Vagina (tissue), 2 donors: ENCODE results near the gene ADAM11. TPM values are rescaled to one million over a fixed set of nuclear protein-coding genes. Genes with fewer than 3 reads are reported as not detected.
A peak's percentile ranks its signal among the peaks of the same experiment; 100 is the strongest.
"Not testable (repeated sequence)": the region's sequence is repeated elsewhere in the genome, so short reads cannot be mapped to it uniquely, and the experiment has no call there.

ENCODE experiments used
- DNase-seq, 2 donors: peaks; one replicate each; pipeline ENCODE4 v3.0.0-alpha.2; 2017; ENCODE audit errors: extremely low spot score in 2 of 2
- H3K27ac ChIP-seq: fragments of 200-600 bp; sonication (generic); one replicate; pipeline ENCODE4 v1.5.1; 2019
- H3K27me3 ChIP-seq: fragments of 200-600 bp; sonication (generic); one replicate; pipeline ENCODE4 v1.5.1; 2019
- H3K36me3 ChIP-seq, 2 donors: fragments of 200-600 bp; sonication (generic); one replicate each; pipeline ENCODE4 v1.5.1; 2017 to 2019
- H3K4me1 ChIP-seq: fragments of 200-600 bp; sonication (generic); one replicate; pipeline ENCODE4 v1.5.1; 2019
- H3K4me3 ChIP-seq, 2 donors: fragments of 200-600 bp; sonication (generic); 1 replicate in 1 of 2; 2 replicates in 1 of 2; pipeline ENCODE4 v1.5.1; 2016 to 2019
- H3K9me3 ChIP-seq: fragments of 200-600 bp; sonication (generic); one replicate; pipeline ENCODE4 v1.5.1; 2019
- POLR2A ChIP-seq, 2 donors: fragments of 450-650 bp; IDR thresholded peaks; one replicate each; pipeline ENCODE4 v1.6.1; 2017; ENCODE audit warnings: antibody characterized with exemption in 2 of 2, mild to moderate bottlenecking in 2 of 2, moderate library complexity in 2 of 2
- POLR2AphosphoS5 ChIP-seq, 2 donors: sonication (generic); formaldehyde crosslinking; IDR thresholded peaks; one replicate each; pipeline ENCODE4 v1.9.0; 2017; ENCODE audit warnings: antibody characterized with exemption in 2 of 2, mild to moderate bottlenecking in 2 of 2, low read depth in 1 of 2; ENCODE audit not compliant: insufficient read depth in 1 of 2
- intact Hi-C: fragments of 100-400 bp; cut with DNase I; formaldehyde crosslinking; loops from one replicate; pipeline ENCODE4 v1.15.1; 2023
- total RNA-seq: library from RNA; depleted of rRNA; stranded (reverse); fragments of >200 nt; gene quantifications from one replicate; pipeline ENCODE4 v1.2.3, GENCODE V29; 2016
- TF ChIP-seq, protein P1 (sequence below), 3 experiments: fragments of 450-650 bp in 2 of 3; fragments of 200-600 bp in 1 of 3; sonication (generic) in 1 of 3; IDR thresholded peaks; one replicate each; pipeline ENCODE4 v1.5.1; 2017 to 2019; ENCODE audit warnings: antibody characterized with exemption in 3 of 3, mild to moderate bottlenecking in 2 of 3, moderate library complexity in 2 of 3

Gene ADAM11
- total RNA-seq, 1 donor from 2014 or later, result 3.7 TPM

DNA sequence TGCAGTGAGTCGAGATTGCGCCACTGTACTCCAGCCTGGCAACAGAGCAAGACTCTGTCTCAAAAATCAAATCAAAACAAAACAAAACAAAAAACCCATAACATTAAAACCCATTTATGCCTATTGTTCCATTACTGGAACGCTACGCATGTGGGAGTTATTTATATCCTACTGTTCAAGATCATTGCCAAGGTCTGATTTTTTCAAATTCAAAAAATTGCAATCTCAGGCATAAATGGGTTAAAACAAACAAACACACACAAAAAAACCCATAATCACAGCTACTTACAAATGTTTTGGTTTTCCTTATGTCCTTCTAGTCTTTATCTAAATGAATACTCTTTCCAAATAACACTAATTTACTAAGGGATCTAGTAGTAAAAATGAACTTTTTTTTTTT lies 53.5 kb downstream of the ADAM11 start:
- Histone ChIP-seq H3K27me3 (no peaks in the 10 kb centered on the region), H3K27ac (peak overlapping the region; percentile 0), H3K4me1 (peaks cover 5% of the 10 kb centered on the region), H3K36me3 (no peaks in the 10 kb centered on the region), H3K4me3 (no peak overlapping the region), H3K9me3 (no peaks in the 10 kb centered on the region)
- no peak for DNase-seq
- TF ChIP-seq POLR2AphosphoS5 (IDR thresholded peaks at IDR 0.05; ENCODE audit: insufficient read depth in 1 of 2, low read depth in 1 of 2) (no peak), POLR2A (IDR thresholded peaks at IDR 0.05) (no peak)
- TF ChIP-seq, protein P1, sequence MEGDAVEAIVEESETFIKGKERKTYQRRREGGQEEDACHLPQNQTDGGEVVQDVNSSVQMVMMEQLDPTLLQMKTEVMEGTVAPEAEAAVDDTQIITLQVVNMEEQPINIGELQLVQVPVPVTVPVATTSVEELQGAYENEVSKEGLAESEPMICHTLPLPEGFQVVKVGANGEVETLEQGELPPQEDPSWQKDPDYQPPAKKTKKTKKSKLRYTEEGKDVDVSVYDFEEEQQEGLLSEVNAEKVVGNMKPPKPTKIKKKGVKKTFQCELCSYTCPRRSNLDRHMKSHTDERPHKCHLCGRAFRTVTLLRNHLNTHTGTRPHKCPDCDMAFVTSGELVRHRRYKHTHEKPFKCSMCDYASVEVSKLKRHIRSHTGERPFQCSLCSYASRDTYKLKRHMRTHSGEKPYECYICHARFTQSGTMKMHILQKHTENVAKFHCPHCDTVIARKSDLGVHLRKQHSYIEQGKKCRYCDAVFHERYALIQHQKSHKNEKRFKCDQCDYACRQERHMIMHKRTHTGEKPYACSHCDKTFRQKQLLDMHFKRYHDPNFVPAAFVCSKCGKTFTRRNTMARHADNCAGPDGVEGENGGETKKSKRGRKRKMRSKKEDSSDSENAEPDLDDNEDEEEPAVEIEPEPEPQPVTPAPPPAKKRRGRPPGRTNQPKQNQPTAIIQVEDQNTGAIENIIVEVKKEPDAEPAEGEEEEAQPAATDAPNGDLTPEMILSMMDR (IDR thresholded peaks at IDR 0.05), result no peak
- intact Hi-C loops, result no loop called here

DNA sequence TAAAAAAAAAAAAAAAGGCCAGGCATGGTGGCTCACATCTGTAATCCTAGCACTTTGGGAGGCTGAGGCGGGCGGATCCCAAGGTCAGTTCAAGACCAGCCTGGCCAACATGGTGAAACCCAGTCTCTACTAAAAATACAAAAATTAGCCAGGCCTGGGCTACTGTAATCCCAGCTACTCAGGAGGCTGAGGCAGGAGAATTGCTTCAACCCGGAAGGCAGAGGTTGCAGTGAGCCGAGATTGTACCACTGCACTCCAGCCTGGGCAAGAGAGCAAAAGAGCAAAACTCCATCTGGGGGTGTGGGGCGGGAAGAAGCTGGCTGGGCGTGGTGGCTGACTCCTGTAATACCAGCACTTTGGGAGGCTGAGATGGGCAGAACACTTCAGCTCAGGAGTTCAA lies 59.7 kb downstream of the ADAM11 start:
- H3K27ac ChIP-seq, H3K27me3 ChIP-seq, H3K36me3 ChIP-seq, DNase-seq, H3K4me1 ChIP-seq, H3K4me3 ChIP-seq, intact Hi-C loops, H3K9me3 ChIP-seq: not testable (repeated sequence)

DNA sequence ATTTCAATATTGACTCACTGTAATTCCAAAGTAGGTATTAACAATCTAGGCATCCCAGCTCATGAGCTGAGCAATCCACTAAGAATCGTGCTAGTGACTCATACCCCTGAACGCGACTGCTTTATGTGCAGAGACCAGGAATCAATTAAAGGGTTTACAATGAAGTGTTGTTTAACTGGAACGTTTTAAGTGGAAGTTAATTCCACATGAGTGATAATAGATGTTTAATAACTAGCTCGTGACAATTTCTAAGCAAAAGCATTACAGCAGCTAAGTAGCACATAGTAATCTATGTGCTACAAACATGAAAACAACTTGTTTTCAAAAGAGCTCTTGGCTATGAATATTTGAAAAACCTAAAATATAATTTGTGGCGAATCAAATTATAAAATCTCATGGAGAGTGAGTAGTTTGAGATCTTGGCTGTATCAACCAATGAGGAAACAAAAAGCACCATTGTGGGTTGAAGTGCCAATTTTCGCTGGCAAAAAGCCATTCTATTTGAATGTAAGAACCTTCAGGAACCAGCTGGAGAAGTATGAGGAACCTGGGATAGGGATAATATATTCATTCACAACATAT lies 61.9 kb downstream of the ADAM11 start:
- H3K9me3 ChIP-seq, result no peaks in the 10 kb centered on the region
- H3K36me3 ChIP-seq, result no peaks in the 10 kb centered on the region
- intact Hi-C loops, result no loop called here
- no peaks in the 10 kb centered on the region for H3K27me3 ChIP-seq
- peak overlapping the region; percentile 44 for H3K27ac ChIP-seq
- DNase-seq, result no peak
- TF ChIP-seq POLR2A (IDR thresholded peaks at IDR 0.05), result no peak
- peak in 1 of 2 donors; percentile 43 for TF ChIP-seq POLR2AphosphoS5 (IDR thresholded peaks at IDR 0.05; ENCODE audit: insufficient read depth in 1 of 2, low read depth in 1 of 2)
- peaks cover 4% of the 10 kb centered on the region for H3K4me1 ChIP-seq
- no peak overlapping the region for H3K4me3 ChIP-seq

DNA sequence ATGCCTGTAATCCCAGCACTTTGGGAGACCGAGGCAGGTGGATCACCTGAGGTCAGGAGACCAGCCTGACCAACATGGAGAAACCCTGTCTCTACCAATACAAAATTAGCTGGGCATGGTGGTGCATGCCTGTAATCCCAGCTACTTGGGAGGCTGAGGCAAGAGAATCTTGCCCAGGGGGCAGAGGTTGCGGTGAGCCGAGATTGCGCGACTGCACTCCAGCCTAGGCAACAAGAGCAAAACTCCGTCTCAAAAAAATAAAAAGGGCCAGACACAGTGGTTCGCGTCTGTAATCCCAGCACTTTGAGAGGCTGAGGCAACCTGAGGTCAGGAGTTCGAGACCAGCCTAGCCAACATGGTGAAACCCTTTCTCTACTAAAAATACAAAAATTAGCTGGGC lies 66.4 kb downstream of the ADAM11 start:
- peaks cover 16% of the 10 kb centered on the region for H3K4me1 ChIP-seq
- H3K27me3 ChIP-seq, DNase-seq, H3K4me3 ChIP-seq, intact Hi-C loops, H3K36me3 ChIP-seq, H3K9me3 ChIP-seq, H3K27ac ChIP-seq: not testable (repeated sequence)

DNA sequence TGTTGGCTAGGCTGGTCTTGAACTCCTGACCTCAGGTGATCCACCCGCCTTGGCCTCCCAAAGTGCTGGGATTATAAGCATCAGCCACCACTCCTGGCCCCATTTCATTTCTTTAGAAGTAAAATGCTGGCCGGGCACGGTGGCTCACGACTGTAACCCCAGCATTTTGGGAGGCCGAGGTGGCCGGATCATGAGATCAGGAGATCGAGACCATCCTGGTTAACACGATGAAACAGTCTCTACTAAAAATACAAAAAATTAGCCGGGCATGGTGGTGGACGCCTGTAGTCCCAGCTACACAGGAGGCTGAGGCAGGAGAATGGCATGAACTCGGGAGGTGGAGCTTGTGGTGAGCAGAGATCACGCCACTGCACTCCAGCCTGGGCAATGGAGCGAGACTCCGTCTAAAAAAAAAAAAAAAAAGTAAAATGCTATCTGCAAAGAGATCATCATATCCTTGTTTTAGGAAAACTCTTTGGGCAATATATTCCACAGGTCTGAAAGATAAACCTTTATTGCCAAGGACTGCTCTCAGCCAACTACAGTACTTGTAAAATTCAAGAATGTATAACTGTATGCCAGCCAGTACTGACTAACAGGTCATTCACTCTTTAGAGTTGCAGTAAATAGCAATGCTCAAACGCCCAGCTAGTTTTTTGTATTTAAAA lies 67.5 kb downstream of the ADAM11 start:
- Histone ChIP-seq H3K4me3 (no peak overlapping the region), H3K27ac (peak overlapping the region; percentile 44), H3K9me3 (no peaks in the 10 kb centered on the region), H3K36me3 (no peaks in the 10 kb centered on the region), H3K4me1 (peaks cover 16% of the 10 kb centered on the region), H3K27me3 (no peaks in the 10 kb centered on the region)
- DNase-seq, result no peak
- intact Hi-C loops, result no loop called here
- TF ChIP-seq POLR2A (IDR thresholded peaks at IDR 0.05), result no peak
- no peak for TF ChIP-seq POLR2AphosphoS5 (IDR thresholded peaks at IDR 0.05; ENCODE audit: insufficient read depth in 1 of 2, low read depth in 1 of 2)
- TF ChIP-seq, protein P1 (IDR thresholded peaks at IDR 0.05), result no peak

DNA sequence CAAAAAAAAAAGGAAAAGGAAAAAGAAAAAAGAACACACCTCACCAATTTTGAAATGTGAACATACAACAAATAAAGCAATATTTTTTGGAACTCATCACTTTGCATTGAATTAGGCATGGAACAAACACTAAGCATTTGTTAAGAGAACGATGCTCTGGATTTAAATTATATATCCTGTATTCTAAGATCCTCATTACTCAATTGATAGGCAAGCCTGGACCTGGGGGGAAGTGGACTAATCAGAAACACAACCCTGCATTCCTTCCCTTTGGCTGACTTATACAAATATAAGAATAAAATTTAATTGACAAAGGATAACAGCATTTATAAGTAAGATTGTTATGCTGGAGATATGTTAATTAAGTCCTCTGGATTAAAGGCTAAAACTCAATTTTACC lies 69.1 kb downstream of the ADAM11 start:
- Histone ChIP-seq H3K9me3 (no peaks in the 10 kb centered on the region), H3K36me3 (no peaks in the 10 kb centered on the region), H3K4me1 (peaks cover 12% of the 10 kb centered on the region), H3K27ac (peak overlapping the region; percentile 23), H3K4me3 (peak overlapping the region; percentile 55 to 62), H3K27me3 (no peaks in the 10 kb centered on the region)
- intact Hi-C loops, result no loop called here
- TF ChIP-seq POLR2AphosphoS5 (IDR thresholded peaks at IDR 0.05; ENCODE audit: insufficient read depth in 1 of 2, low read depth in 1 of 2) (no peak), POLR2A (IDR thresholded peaks at IDR 0.05) (no peak)
- TF ChIP-seq, protein P1 (IDR thresholded peaks at IDR 0.05), result no peak
- DNase-seq, result no peak
